ENCODE data around the gene SUPT20HL1. TPM values are rescaled to one million over a fixed set of nuclear protein-coding genes. Genes with fewer than 3 reads are reported as not detected.
"Not testable (repeated sequence)": the region's sequence is repeated elsewhere in the genome, so short reads cannot be mapped to it uniquely, and the experiment has no call there.

Gene SUPT20HL1
- total and polyA plus RNA-seq, 10 of the 15 experiments (the other 5 are each of a cell fraction or from before 2014, with no cell fraction given): not detected

GRCh38 chrX:24311507-24312248 lies 48.8 kb upstream of the SUPT20HL1 start:
- FAIRE-seq; H3K36me3 ChIP-seq (ENCODE audit: control insufficient read depth in 2 of 2, insufficient read depth in 2 of 2, low read length in 1 of 2); H2AFZ ChIP-seq (ENCODE audit: control insufficient read depth, low read depth, low read length); BruUV-seq (replicated peaks); H3K79me2 ChIP-seq (ENCODE audit: control insufficient read depth, insufficient read depth, low read length); H4K20me1 ChIP-seq (ENCODE audit: control insufficient read depth, insufficient read depth); RAD21 ChIA-PET (ENCODE audit: unreplicated experiment); H3K4me3 ChIP-seq; intact Hi-C loops (cut with micrococcal nuclease; ENCODE audit: unreplicated experiment); H3K4me2 ChIP-seq (ENCODE audit: control insufficient read depth, insufficient read depth); H3K9ac ChIP-seq (ENCODE audit: control insufficient read depth, insufficient read depth, low read length); ATAC-seq; H3K27ac ChIP-seq (ENCODE audit: control insufficient read depth, insufficient read depth); DNase-seq (ENCODE audit: low read depth, low spot score); in situ Hi-C loops (cut with MboI); POLR2A ChIA-PET; CTCF ChIA-PET; SMC1A ChIA-PET (ENCODE audit: uncharacterized antibody, unreplicated experiment); H3K9me3 ChIP-seq (replicated peaks; ENCODE audit: control insufficient read depth, insufficient read depth, low read length); H3K4me1 ChIP-seq (ENCODE audit: control insufficient read depth, insufficient read depth, low read length); H3K27me3 ChIP-seq (replicated peaks in 1 of 2; ENCODE audit: control insufficient read depth in 2 of 2, insufficient read depth in 2 of 2, low read length in 1 of 2): not testable (repeated sequence)
- WGBS (ENCODE audit: insufficient coverage, insufficient replicate concordance, low lambda C conversion rate, missing lambda C conversion rate): 61% methylated on average over 19 of the region's 22 CpGs

- DNase-seq (ENCODE audit: low read depth, low spot score); H3K4me2 ChIP-seq (ENCODE audit: control insufficient read depth, insufficient read depth); intact Hi-C loops (cut with micrococcal nuclease; ENCODE audit: unreplicated experiment); H3K4me1 ChIP-seq (ENCODE audit: control insufficient read depth, insufficient read depth, low read length); SMC1A ChIA-PET (ENCODE audit: uncharacterized antibody, unreplicated experiment); H3K9ac ChIP-seq (ENCODE audit: control insufficient read depth, insufficient read depth, low read length); ATAC-seq; RAD21 ChIA-PET (ENCODE audit: unreplicated experiment); H4K20me1 ChIP-seq (ENCODE audit: control insufficient read depth, insufficient read depth); H2AFZ ChIP-seq (ENCODE audit: control insufficient read depth, low read depth, low read length); H3K27ac ChIP-seq (ENCODE audit: control insufficient read depth, insufficient read depth); POLR2A ChIA-PET; CTCF ChIA-PET; in situ Hi-C loops (cut with MboI); H3K36me3 ChIP-seq (ENCODE audit: control insufficient read depth in 2 of 2, insufficient read depth in 2 of 2, low read length in 1 of 2); H3K4me3 ChIP-seq; H3K79me2 ChIP-seq (ENCODE audit: control insufficient read depth, insufficient read depth, low read length); H3K27me3 ChIP-seq (replicated peaks in 1 of 2; ENCODE audit: control insufficient read depth in 2 of 2, insufficient read depth in 2 of 2, low read length in 1 of 2); BruUV-seq (replicated peaks); H3K9me3 ChIP-seq (replicated peaks; ENCODE audit: control insufficient read depth, insufficient read depth, low read length); FAIRE-seq: not testable (repeated sequence)
- 54% methylated on average over 6 of the region's 6 CpGs for WGBS (ENCODE audit: insufficient coverage, insufficient replicate concordance, low lambda C conversion rate, missing lambda C conversion rate)
Measured at GRCh38 chrX:24312249-24312607, 48.2 kb upstream of the SUPT20HL1 start.
